A549 (cell line): ENCODE data around the gene TBC1D22A.

Source experiments
- CEBPB ChIP-seq, 2 experiments: fragments of >200 bp in 1 of 2; sonication (Bioruptor Twin) in 1 of 2; formaldehyde crosslinking in 1 of 2; IDR thresholded peaks; 2 replicates each; pipeline ENCODE4 v1.6.1; 2012 to 2016
- EP300 ChIP-seq, 2 experiments: fragments of >200 bp; sonication (Bioruptor Twin); formaldehyde crosslinking; IDR thresholded peaks; 2 replicates in 1 of 2; 3 replicates in 1 of 2; pipeline ENCODE4 v1.6.1; 2016 to 2017
- HDAC2 ChIP-seq: fragments of 200-600 bp; sonication (generic); IDR thresholded peaks from 2 replicates; pipeline ENCODE4 v1.6.1; 2016
- KDM1A ChIP-seq: fragments of 200-600 bp; sonication (generic); IDR thresholded peaks from 2 replicates; pipeline ENCODE4 v1.6.1; 2016; ENCODE audit warnings: low read depth, mild to moderate bottlenecking
- POLR2A ChIP-seq: IDR thresholded peaks from 2 replicates; pipeline ENCODE4 v1.6.1; 2012; ENCODE audit warnings: mild to moderate bottlenecking, low read length
- RAD21 ChIP-seq, 2 experiments: fragments of >200 bp in 1 of 2; sonication (Bioruptor Twin) in 1 of 2; formaldehyde crosslinking in 1 of 2; IDR thresholded peaks in 1 of 2; conservative IDR thresholded peaks in 1 of 2; 2 replicates in 1 of 2; 3 replicates in 1 of 2; pipeline ENCODE4 v1.6.1; 2012 to 2018; ENCODE audit warnings: inconsistent platforms in 1 of 2
- TP53 ChIP-seq: fragments of 250-450 bp; sonication (Bioruptor Pico); IDR thresholded peaks from 2 replicates; pipeline ENCODE4 v1.5.0; 2021; ENCODE audit warnings: mild to moderate bottlenecking, moderate library complexity
- TF ChIP-seq, protein P1 (sequence below): fragments of >200 bp; sonication (Bioruptor Twin); formaldehyde crosslinking; IDR thresholded peaks from 3 replicates; pipeline ENCODE4 v1.5.1; 2016
- TF ChIP-seq, protein P2 (sequence below): fragments of >200 bp; sonication (Bioruptor Twin); formaldehyde crosslinking; IDR thresholded peaks from 2 replicates; pipeline ENCODE4 v1.6.1; 2016

DNA sequence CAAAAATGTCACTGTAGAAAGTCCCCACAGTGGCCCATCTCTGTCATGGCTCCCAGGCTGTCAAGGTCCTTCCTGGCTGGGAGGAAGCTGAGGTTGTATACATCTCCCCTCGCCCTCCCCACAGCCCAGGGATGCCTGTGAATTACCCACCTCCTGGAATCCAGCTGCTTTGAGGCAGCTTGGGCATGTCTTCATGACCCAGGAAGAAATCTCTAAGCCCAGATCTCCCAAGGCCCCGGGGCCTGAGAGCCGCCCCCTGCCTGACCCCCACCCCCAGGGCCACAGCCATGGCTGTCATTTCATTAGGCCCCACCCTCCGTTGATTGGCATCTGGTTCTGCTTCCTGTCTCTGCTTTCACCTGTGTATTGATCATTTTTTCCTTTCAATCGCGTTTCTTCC lies 207.5 kb downstream of the TBC1D22A start:
- TF ChIP-seq KDM1A (no peak), RAD21 (conservative IDR thresholded peaks at IDR 0.05 in 1 of 2, IDR thresholded peaks at IDR 0.05 in 1 of 2) (no peak), TP53 (CRISPR knock-in tag) (no peak), POLR2A (no peak), EP300 (IDR thresholded peaks at IDR 0.05) (no peak), HDAC2 (no peak), CEBPB (IDR thresholded peaks at IDR 0.05) (no peak)
- TF ChIP-seq, protein P1, sequence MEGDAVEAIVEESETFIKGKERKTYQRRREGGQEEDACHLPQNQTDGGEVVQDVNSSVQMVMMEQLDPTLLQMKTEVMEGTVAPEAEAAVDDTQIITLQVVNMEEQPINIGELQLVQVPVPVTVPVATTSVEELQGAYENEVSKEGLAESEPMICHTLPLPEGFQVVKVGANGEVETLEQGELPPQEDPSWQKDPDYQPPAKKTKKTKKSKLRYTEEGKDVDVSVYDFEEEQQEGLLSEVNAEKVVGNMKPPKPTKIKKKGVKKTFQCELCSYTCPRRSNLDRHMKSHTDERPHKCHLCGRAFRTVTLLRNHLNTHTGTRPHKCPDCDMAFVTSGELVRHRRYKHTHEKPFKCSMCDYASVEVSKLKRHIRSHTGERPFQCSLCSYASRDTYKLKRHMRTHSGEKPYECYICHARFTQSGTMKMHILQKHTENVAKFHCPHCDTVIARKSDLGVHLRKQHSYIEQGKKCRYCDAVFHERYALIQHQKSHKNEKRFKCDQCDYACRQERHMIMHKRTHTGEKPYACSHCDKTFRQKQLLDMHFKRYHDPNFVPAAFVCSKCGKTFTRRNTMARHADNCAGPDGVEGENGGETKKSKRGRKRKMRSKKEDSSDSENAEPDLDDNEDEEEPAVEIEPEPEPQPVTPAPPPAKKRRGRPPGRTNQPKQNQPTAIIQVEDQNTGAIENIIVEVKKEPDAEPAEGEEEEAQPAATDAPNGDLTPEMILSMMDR, result no peak
- TF ChIP-seq, protein P2, sequence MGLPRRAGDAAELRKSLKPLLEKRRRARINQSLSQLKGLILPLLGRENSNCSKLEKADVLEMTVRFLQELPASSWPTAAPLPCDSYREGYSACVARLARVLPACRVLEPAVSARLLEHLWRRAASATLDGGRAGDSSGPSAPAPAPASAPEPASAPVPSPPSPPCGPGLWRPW, result no peak
